22Rv1 (cell line): ENCODE results near the gene CNTN5.

Experiments used
- ZFX ChIP-seq: fragments of 450-650 bp; IDR thresholded peaks from 2 replicates; pipeline ENCODE4 v1.6.1; 2017; ENCODE audit warnings: antibody characterized with exemption, borderline replicate concordance
- TF ChIP-seq, protein P1 (sequence below): fragments of 450-650 bp; IDR thresholded peaks from 2 replicates; pipeline ENCODE4 v1.5.1; 2017; ENCODE audit warnings: mild to moderate bottlenecking

DNA sequence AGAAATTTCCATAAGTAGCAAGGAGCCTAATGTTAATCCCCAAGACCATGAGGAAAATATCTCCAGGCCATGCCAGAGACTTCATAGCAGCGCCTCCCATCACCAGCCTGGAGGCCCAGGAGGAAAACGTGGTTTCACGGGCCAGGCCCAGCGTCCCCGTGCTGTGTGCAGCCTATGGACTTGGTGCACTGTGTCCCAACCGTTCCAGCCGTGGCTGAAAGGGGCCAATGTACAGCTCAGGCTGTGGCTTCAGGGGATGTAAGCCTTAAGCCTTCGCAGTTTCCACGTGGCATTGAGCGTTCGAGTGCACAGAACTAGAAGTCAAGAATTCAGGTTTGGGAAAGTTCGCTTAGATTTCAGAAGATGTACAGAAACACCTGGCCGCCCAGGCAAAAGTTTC is 510.7 kb downstream of the CNTN5 start:
- TF ChIP-seq, protein P1, sequence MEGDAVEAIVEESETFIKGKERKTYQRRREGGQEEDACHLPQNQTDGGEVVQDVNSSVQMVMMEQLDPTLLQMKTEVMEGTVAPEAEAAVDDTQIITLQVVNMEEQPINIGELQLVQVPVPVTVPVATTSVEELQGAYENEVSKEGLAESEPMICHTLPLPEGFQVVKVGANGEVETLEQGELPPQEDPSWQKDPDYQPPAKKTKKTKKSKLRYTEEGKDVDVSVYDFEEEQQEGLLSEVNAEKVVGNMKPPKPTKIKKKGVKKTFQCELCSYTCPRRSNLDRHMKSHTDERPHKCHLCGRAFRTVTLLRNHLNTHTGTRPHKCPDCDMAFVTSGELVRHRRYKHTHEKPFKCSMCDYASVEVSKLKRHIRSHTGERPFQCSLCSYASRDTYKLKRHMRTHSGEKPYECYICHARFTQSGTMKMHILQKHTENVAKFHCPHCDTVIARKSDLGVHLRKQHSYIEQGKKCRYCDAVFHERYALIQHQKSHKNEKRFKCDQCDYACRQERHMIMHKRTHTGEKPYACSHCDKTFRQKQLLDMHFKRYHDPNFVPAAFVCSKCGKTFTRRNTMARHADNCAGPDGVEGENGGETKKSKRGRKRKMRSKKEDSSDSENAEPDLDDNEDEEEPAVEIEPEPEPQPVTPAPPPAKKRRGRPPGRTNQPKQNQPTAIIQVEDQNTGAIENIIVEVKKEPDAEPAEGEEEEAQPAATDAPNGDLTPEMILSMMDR = no peak
- TF ChIP-seq ZFX = no peak
